H1 (cell line): ENCODE results near the gene LRP2BP. TPM values are rescaled to one million over a fixed set of nuclear protein-coding genes. Genes with fewer than 3 reads are reported as not detected.

ENCODE experiments used
- CTCF ChIA-PET: fragments of 300-600 bp; sonication (Branson Sonifier 250); formaldehyde crosslinking; loops from one replicate; lab custom pipeline; 2021; ENCODE audit not compliant: partially characterized antibody; lab: Charles Lee
- POLR2A ChIA-PET: fragments of 300-600 bp; sonication (Branson Sonifier 250); formaldehyde crosslinking; loops from one replicate; lab custom pipeline; 2021; ENCODE audit warnings: inconsistent platforms; ENCODE audit not compliant: partially characterized antibody; lab: Charles Lee
- DNase-seq, 2 experiments: peaks; one replicate each; pipeline versions ENCODE4 v3.0.0 to v3.0.0-alpha.2; 2010 to 2022; ENCODE audit warnings: low spot score in 2 of 2, low read depth in 1 of 2, mixed read lengths in 1 of 2
- FAIRE-seq: peaks from 2 replicates; lab custom pipeline; 2011; peaks lifted over from hg19 to GRCh38; lab: Jason Lieb, UNC
- H2AFZ ChIP-seq: 2 replicates; pipeline ENCODE4 v1.8.1; 2012; ENCODE audit warnings: low read length, inconsistent platforms
- H2AK5ac ChIP-seq: 2 replicates; pipeline ENCODE4 v1.6.1; 2013; ENCODE audit warnings: low read depth, low read length
- H2BK120ac ChIP-seq: replicated peaks from 2 replicates; pipeline ENCODE3; 2013; ENCODE audit warnings: low read depth, low read length, inconsistent platforms
- H2BK12ac ChIP-seq: 2 replicates; pipeline ENCODE4 v1.6.1; 2013; ENCODE audit warnings: low read depth, low read length
- H2BK15ac ChIP-seq: 2 replicates; pipeline ENCODE4 v1.6.1; 2013; ENCODE audit warnings: low read length
- H2BK20ac ChIP-seq: 2 replicates; pipeline ENCODE4 v1.6.1; 2013; ENCODE audit warnings: low read length
- H2BK5ac ChIP-seq: 2 replicates; pipeline ENCODE4 v1.6.1; 2013; ENCODE audit warnings: low read depth, low read length
- H3K14ac ChIP-seq: 2 replicates; pipeline ENCODE4 v1.6.1; 2013; ENCODE audit warnings: inconsistent platforms; ENCODE audit not compliant: insufficient read length
- H3K18ac ChIP-seq: 2 replicates; pipeline ENCODE4 v1.6.1; 2013; ENCODE audit warnings: low read length; ENCODE audit errors: extremely low read depth
- H3K23ac ChIP-seq: 2 replicates; pipeline ENCODE4 v1.6.1; 2013; ENCODE audit warnings: inconsistent platforms; ENCODE audit not compliant: insufficient read length
- H3K23me2 ChIP-seq: 2 replicates; pipeline ENCODE4 v1.6.1; 2013; ENCODE audit warnings: low read depth, low read length
- H3K27ac ChIP-seq: 2 replicates; pipeline ENCODE4 v1.6.1; 2011; ENCODE audit warnings: low read depth, low read length, inconsistent platforms
- H3K27me3 ChIP-seq, 4 experiments: replicated peaks in 1 of 4; 1 replicate in 1 of 4; 2 replicates in 3 of 4; pipeline versions ENCODE4 v1.6.1 to v1.8.1; 2011 to 2013; ENCODE audit warnings: low read length in 3 of 4, mild to moderate bottlenecking in 3 of 4, inconsistent platforms in 2 of 4, mixed read lengths in 2 of 4, moderate library complexity in 1 of 4; ENCODE audit not compliant: control insufficient read depth in 3 of 4, insufficient read depth in 3 of 4; ENCODE audit errors: extremely low read depth in 1 of 4
- H3K36me3 ChIP-seq, 4 experiments: 2 replicates each; pipeline versions ENCODE4 v1.6.1 to v1.8.1; 2011 to 2013; ENCODE audit warnings: mild to moderate bottlenecking in 4 of 4, low read length in 3 of 4, moderate library complexity in 2 of 4, control low read depth in 1 of 4, inconsistent platforms in 1 of 4; ENCODE audit not compliant: insufficient read depth in 4 of 4, control insufficient read depth in 2 of 4
- H3K4ac ChIP-seq: replicated peaks from 2 replicates; pipeline ENCODE3; 2013; ENCODE audit warnings: low read length, low read depth, mixed read lengths, inconsistent platforms; ENCODE audit not compliant: insufficient read length
- H3K4me1 ChIP-seq, 4 experiments: replicated peaks in 1 of 4; 1 replicate in 1 of 4; 2 replicates in 3 of 4; pipeline versions ENCODE4 v1.6.1 to v1.8.1; 2011 to 2013; ENCODE audit warnings: low read length in 3 of 4, inconsistent platforms in 2 of 4, mixed read lengths in 1 of 4; ENCODE audit not compliant: insufficient read depth in 4 of 4, control insufficient read depth in 3 of 4
- H3K4me2 ChIP-seq, 2 experiments: 2 replicates each; pipeline versions ENCODE4 v1.6.1 to v1.8.1; 2011 to 2013; ENCODE audit warnings: low read depth in 2 of 2, low read length in 2 of 2, control low read depth in 1 of 2, inconsistent platforms in 1 of 2, mild to moderate bottlenecking in 1 of 2; ENCODE audit not compliant: insufficient read depth in 1 of 2
- H3K4me3 ChIP-seq, 4 experiments: fragments of 200-600, 300-600 bp in 1 of 4; sonication (generic), shearing (Covaris generic), sonication (Bioruptor Twin) in 1 of 4; 2 replicates each; pipeline versions ENCODE4 v1.5.1 to v1.8.1; 2011 to 2016; ENCODE audit warnings: low read length in 4 of 4, low read depth in 3 of 4, control low read depth in 2 of 4, inconsistent platforms in 2 of 4, mild to moderate bottlenecking in 2 of 4, mixed read lengths in 1 of 4, moderate library complexity in 1 of 4; ENCODE audit not compliant: insufficient read depth in 2 of 4; ENCODE audit errors: extremely low read depth in 1 of 4
- H3K56ac ChIP-seq: replicated peaks from 2 replicates; pipeline ENCODE3; 2013; ENCODE audit warnings: low read depth, mild to moderate bottlenecking, mixed read lengths, low read length, inconsistent platforms; ENCODE audit not compliant: insufficient read length
- H3K79me1 ChIP-seq: 2 replicates; pipeline ENCODE4 v1.6.1; 2013; ENCODE audit warnings: low read depth, low read length, control low read depth
- H3K79me2 ChIP-seq, 2 experiments: 2 replicates each; pipeline versions ENCODE4 v1.6.1 to v1.8.1; 2012 to 2013; ENCODE audit warnings: low read length in 2 of 2, mild to moderate bottlenecking in 2 of 2, inconsistent platforms in 1 of 2; ENCODE audit not compliant: insufficient read depth in 2 of 2, control insufficient read depth in 1 of 2
- H3K9ac ChIP-seq, 4 experiments: replicated peaks in 1 of 4; 1 replicate in 1 of 4; 2 replicates in 3 of 4; pipeline versions ENCODE4 v1.6.1 to v1.8.1; 2011 to 2013; ENCODE audit warnings: low read depth in 3 of 4, low read length in 3 of 4, control low read depth in 2 of 4, mild to moderate bottlenecking in 2 of 4, moderate library complexity in 2 of 4, inconsistent platforms in 1 of 4; ENCODE audit errors: extremely low read depth in 1 of 4
- H3K9me3 ChIP-seq, 2 experiments: 2 replicates each; pipeline versions ENCODE4 v1.6.1 to v1.8.1; 2012 to 2013; ENCODE audit warnings: mild to moderate bottlenecking in 2 of 2, moderate library complexity in 2 of 2, control low read depth in 1 of 2, inconsistent platforms in 1 of 2, low read depth in 1 of 2, low read length in 1 of 2, mixed read lengths in 1 of 2; ENCODE audit not compliant: insufficient read depth in 2 of 2
- H4K20me1 ChIP-seq, 2 experiments: replicated peaks in 1 of 2; 2 replicates each; pipeline versions ENCODE3 to v1.8.1; 2011 to 2013; ENCODE audit warnings: inconsistent platforms in 2 of 2, low read length in 2 of 2, mild to moderate bottlenecking in 1 of 2; ENCODE audit not compliant: insufficient read depth in 2 of 2, control insufficient read depth in 1 of 2
- H4K5ac ChIP-seq: 2 replicates; pipeline ENCODE4 v1.6.1; 2013; ENCODE audit warnings: low read length, low read depth, mixed read lengths, inconsistent platforms; ENCODE audit not compliant: insufficient read length
- H4K8ac ChIP-seq: 2 replicates; pipeline ENCODE4 v1.8.0; 2013; ENCODE audit warnings: mild to moderate bottlenecking, moderate library complexity, low read length, inconsistent platforms; ENCODE audit not compliant: insufficient read depth; ENCODE audit errors: extremely low read depth
- H4K91ac ChIP-seq: replicated peaks from 2 replicates; pipeline ENCODE3; 2013; ENCODE audit warnings: low read length, mixed read lengths, inconsistent platforms; ENCODE audit not compliant: insufficient read length
- CHD1 ChIP-seq: IDR thresholded peaks from 2 replicates; pipeline ENCODE4 v1.6.1; 2012; ENCODE audit warnings: low read depth, low read length, improper control_type of control experiment
- EP300 ChIP-seq, 2 experiments: IDR thresholded peaks; 1 replicate in 1 of 2; 2 replicates in 1 of 2; pipeline ENCODE4 v1.6.1; 2011 to 2012; ENCODE audit warnings: low read depth in 2 of 2, low read length in 2 of 2, mild to moderate bottlenecking in 2 of 2, borderline replicate concordance in 1 of 2, inconsistent platforms in 1 of 2, moderate library complexity in 1 of 2
- SP1 ChIP-seq: IDR thresholded peaks from 2 replicates; pipeline ENCODE4 v1.6.1; 2011; ENCODE audit warnings: low read depth, low read length
- WGBS, 2 experiments: shearing (Covaris generic) in 1 of 2; methylation state at CpG; one replicate each; pipeline versions ENCODE4 v1.1.6 to v1.1.7; 2013 to 2015; ENCODE audit warnings: low lambda C conversion rate in 2 of 2, mixed read lengths in 2 of 2, inconsistent platforms in 1 of 2, low coverage in 1 of 2, missing lambda C conversion rate in 1 of 2; ENCODE audit not compliant: insufficient replicate concordance in 2 of 2, insufficient coverage in 1 of 2, insufficient read length in 1 of 2; ENCODE audit errors: extremely low coverage in 1 of 2, missing lambda C conversion rate in 1 of 2; 5-methylcytosine and 5-hydroxymethylcytosine counted together
- polyA plus RNA-seq, 7 experiments: library from polyadenylated mRNA; depleted of rRNA in 3 of 7; stranded (reverse) in 5 of 7; unstranded in 2 of 7; fragments of >200 nt in 5 of 7; fragments of 200-250 nt in 2 of 7; gene quantifications; 1 replicate in 5 of 7; 2 replicates in 1 of 7; 4 replicates in 1 of 7; pipeline versions ENCODE4 v1.2.1 to v1.2.3, GENCODE V29; 2011 to 2013; ENCODE audit warnings: missing spikeins in 2 of 7, mixed read lengths in 2 of 7
- total RNA-seq: library from RNA; stranded (reverse); fragmentation: NEBNext Ultra II Directional; extraction: Animal tissue kit (Norgen Biotek cat#: 25700); gene quantifications from 2 replicates; pipeline ENCODE4 v1.2.1, GENCODE V29; 2021

The LRP2BP gene
- total and polyA plus RNA-seq, 2 of the 8 experiments (the other 6 are each of a cell fraction or from before 2014, with no cell fraction given) = 0.12 to 0.30 TPM

DNA sequence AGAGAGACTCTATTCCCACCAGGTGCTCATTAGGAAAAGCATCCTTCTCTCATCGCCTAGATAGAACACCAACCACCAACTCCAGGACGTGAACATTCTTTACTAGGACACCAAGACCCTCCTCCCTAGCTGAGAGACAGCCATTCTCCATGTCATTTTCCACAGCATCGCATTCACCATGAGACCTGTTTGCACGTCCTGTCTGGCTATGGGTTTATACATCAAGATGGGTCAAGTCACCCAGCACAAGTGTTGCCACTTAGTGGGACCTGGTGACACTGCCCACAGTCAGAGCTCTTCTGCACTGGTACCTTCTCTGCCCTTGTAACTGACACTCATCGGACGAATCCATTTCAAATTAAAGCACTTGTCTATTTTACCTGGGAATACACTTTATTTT, 17.5 kb downstream of the LRP2BP start:
- H2BK12ac ChIP-seq = peak overlapping the region; percentile 61; the same call in 1 of the 2 replicates
- FAIRE-seq = no peak
- no peak overlapping the region for H4K91ac ChIP-seq
- H3K79me2 ChIP-seq = no peaks in the 10 kb centered on the region
- H3K23ac ChIP-seq = no peak overlapping the region
- H2BK120ac ChIP-seq = no peak overlapping the region
- no peaks in the 10 kb centered on the region for H3K27me3 ChIP-seq
- CTCF ChIA-PET = interaction anchor here (1.2 kb wide), 1 partner anchor 660 kb away, joined by 3 read pairs; no protein-coding TSS in a partner anchor
- H2BK5ac ChIP-seq = no peak overlapping the region
- POLR2A ChIA-PET = no interaction called here
- WGBS, 2 experiments = 91% methylated on average over 6 of the region's 6 CpGs; no CpG with 5 or more reads in 1 of the 2 experiments
- H3K4me3 ChIP-seq = no peak overlapping the region
- no peak overlapping the region for H4K8ac ChIP-seq
- no peak overlapping the region for H3K56ac ChIP-seq
- peaks cover 0 to 4% (median 0%) of the 10 kb centered on the region in 4 experiments; a peak in 1 of 8 replicates for H3K36me3 ChIP-seq
- peaks cover 0 to 4% (median 2%) of the 10 kb centered on the region in 4 experiments; a peak in 2 of 7 replicates for H3K4me1 ChIP-seq
- H3K14ac ChIP-seq = no peak overlapping the region
- H3K18ac ChIP-seq = no peak overlapping the region
- H2AFZ ChIP-seq = no peak overlapping the region
- H3K27ac ChIP-seq = no peak overlapping the region
- peak overlapping the region; percentile 76; the same call in 1 of the 2 replicates for H2AK5ac ChIP-seq
- no peak for DNase-seq
- H3K9me3 ChIP-seq = peaks cover 0 to 7% of the 10 kb centered on the region in 2 experiments; a peak in 1 of 4 replicates
- H3K23me2 ChIP-seq = no peaks in the 10 kb centered on the region; the same call in 1 of the 2 replicates
- no peak overlapping the region for H3K9ac ChIP-seq
- H2BK15ac ChIP-seq = no peak overlapping the region
- TF ChIP-seq EP300 (IDR thresholded peaks at IDR 0.05; ENCODE audit: borderline replicate concordance in 1 of 2, low read depth in 2 of 2, low read length in 2 of 2) (no peak), SP1 (no peak), CHD1 (no peak)
- no peaks in the 10 kb centered on the region for H3K79me1 ChIP-seq
- H3K4me2 ChIP-seq = no peak overlapping the region
- no peak overlapping the region for H3K4ac ChIP-seq
- H4K20me1 ChIP-seq = no peaks in the 10 kb centered on the region
- no peak overlapping the region for H2BK20ac ChIP-seq
- no peak overlapping the region for H4K5ac ChIP-seq
